DOHH2 (cell line): ENCODE results near the gene PTGR1.

Experiments used
- H3F3A ChIP-seq: fragments of 200-600 bp; sonication (generic), shearing (Covaris generic); 2 replicates; pipeline ENCODE4 v1.6.0; 2016; ENCODE audit warnings: antibody characterized with exemption, mild to moderate bottlenecking; ENCODE audit not compliant: control insufficient read depth, insufficient read depth
- H3K27ac ChIP-seq: fragments of 200-600 bp; sonication (generic); 2 replicates; pipeline ENCODE4 v1.5.1; 2014; ENCODE audit warnings: low read depth, mild to moderate bottlenecking, low read length, moderate library complexity
- H3K27me3 ChIP-seq: fragments of 200-600 bp; sonication (generic); 2 replicates; pipeline ENCODE4 v1.6.1; 2014; ENCODE audit warnings: mild to moderate bottlenecking, low read length, mixed read lengths; ENCODE audit not compliant: control insufficient read depth
- H3K36me3 ChIP-seq: fragments of 200-600 bp; sonication (generic); 2 replicates; pipeline ENCODE4 v1.6.1; 2014; ENCODE audit warnings: mild to moderate bottlenecking, low read length, moderate library complexity, mixed read lengths; ENCODE audit not compliant: control insufficient read depth
- H3K4me1 ChIP-seq: fragments of 200-600 bp; sonication (generic); 2 replicates; pipeline ENCODE4 v1.6.1; 2014; ENCODE audit warnings: mild to moderate bottlenecking, low read length, mixed read lengths; ENCODE audit not compliant: control insufficient read depth
- H3K4me2 ChIP-seq: fragments of 200-600 bp; sonication (generic); 2 replicates; pipeline ENCODE4 v1.6.0; 2014; ENCODE audit warnings: mild to moderate bottlenecking, low read length, moderate library complexity
- H3K4me3 ChIP-seq: fragments of 200-600 bp; sonication (generic); 2 replicates; pipeline ENCODE4 v1.5.1; 2014; ENCODE audit warnings: mild to moderate bottlenecking, low read length, mixed read lengths
- H3K79me2 ChIP-seq: fragments of 200-600 bp; sonication (generic); 2 replicates; pipeline ENCODE4 v1.6.1; 2014; ENCODE audit warnings: mild to moderate bottlenecking, low read length, mixed read lengths; ENCODE audit not compliant: control insufficient read depth
- H3K9me2 ChIP-seq: fragments of 200-600 bp; sonication (generic); replicated peaks from 2 replicates; pipeline ENCODE4 v1.6.1; 2014; ENCODE audit warnings: mild to moderate bottlenecking, low read length, mixed read lengths; ENCODE audit not compliant: control insufficient read depth
- H3K9me3 ChIP-seq: fragments of 200-600 bp; sonication (generic); 2 replicates; pipeline ENCODE4 v1.6.1; 2014; ENCODE audit warnings: antibody characterized with exemption, low read length, mixed read lengths; ENCODE audit not compliant: control insufficient read depth, insufficient read depth
- H4K20me1 ChIP-seq: fragments of 200-600 bp; sonication (generic); 2 replicates; pipeline ENCODE4 v1.6.0; 2014; ENCODE audit warnings: low read depth, mild to moderate bottlenecking, antibody characterized with exemption, low read length, moderate library complexity; ENCODE audit not compliant: control insufficient read depth, insufficient read depth
- EZH2phosphoT487 ChIP-seq: fragments of 200-600 bp; sonication (generic); IDR thresholded peaks from 2 replicates; pipeline ENCODE4 v1.6.1; 2017; ENCODE audit warnings: borderline replicate concordance, mild to moderate bottlenecking, antibody characterized with exemption, low read length, moderate library complexity, mixed read lengths
- TF ChIP-seq, protein P1 (sequence below): fragments of 200-600 bp; sonication (generic); IDR thresholded peaks from one replicate; pipeline ENCODE4 v1.5.1; 2014; ENCODE audit warnings: antibody characterized with exemption, mild to moderate bottlenecking, low read depth, low read length; ENCODE audit not compliant: poor library complexity, severe bottlenecking

PTGR1 gene

DNA sequence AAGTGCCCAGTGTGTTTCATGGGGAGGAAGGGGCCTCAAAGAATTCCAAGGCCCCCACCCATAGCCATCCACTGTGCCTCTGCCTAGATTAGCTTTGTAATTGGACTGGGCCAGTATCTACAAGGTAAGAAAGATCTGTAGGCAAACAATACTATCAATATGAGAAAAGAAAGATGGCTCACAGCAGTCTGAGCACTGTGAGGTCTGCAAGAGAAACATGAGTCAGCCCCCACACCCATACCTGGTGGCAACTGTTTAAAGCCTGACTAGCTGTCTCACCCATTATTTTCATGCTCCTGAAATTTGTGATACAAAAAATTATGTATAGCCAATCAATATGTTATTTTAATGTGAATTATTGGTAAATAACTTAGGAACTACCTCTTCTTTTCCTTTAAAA, 84.5 kb downstream of the PTGR1 start:
- no peaks in the 10 kb centered on the region for H3K36me3 ChIP-seq
- no peaks in the 10 kb centered on the region for H4K20me1 ChIP-seq
- no peak for TF ChIP-seq EZH2phosphoT487
- TF ChIP-seq, protein P1, sequence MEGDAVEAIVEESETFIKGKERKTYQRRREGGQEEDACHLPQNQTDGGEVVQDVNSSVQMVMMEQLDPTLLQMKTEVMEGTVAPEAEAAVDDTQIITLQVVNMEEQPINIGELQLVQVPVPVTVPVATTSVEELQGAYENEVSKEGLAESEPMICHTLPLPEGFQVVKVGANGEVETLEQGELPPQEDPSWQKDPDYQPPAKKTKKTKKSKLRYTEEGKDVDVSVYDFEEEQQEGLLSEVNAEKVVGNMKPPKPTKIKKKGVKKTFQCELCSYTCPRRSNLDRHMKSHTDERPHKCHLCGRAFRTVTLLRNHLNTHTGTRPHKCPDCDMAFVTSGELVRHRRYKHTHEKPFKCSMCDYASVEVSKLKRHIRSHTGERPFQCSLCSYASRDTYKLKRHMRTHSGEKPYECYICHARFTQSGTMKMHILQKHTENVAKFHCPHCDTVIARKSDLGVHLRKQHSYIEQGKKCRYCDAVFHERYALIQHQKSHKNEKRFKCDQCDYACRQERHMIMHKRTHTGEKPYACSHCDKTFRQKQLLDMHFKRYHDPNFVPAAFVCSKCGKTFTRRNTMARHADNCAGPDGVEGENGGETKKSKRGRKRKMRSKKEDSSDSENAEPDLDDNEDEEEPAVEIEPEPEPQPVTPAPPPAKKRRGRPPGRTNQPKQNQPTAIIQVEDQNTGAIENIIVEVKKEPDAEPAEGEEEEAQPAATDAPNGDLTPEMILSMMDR: no peak
- H3K4me1 ChIP-seq: peaks cover 6% of the 10 kb centered on the region
- H3F3A ChIP-seq: no peaks in the 10 kb centered on the region
- H3K4me2 ChIP-seq: no peak overlapping the region
- H3K27me3 ChIP-seq: no peaks in the 10 kb centered on the region
- no peaks in the 10 kb centered on the region for H3K9me3 ChIP-seq
- no peaks in the 10 kb centered on the region for H3K79me2 ChIP-seq
- no peaks in the 10 kb centered on the region for H3K9me2 ChIP-seq
- H3K4me3 ChIP-seq: no peak overlapping the region
- H3K27ac ChIP-seq: no peak overlapping the region
